ENCODE data around the gene LIN7C.
"Not testable (repeated sequence)": the region's sequence is repeated elsewhere in the genome, so short reads cannot be mapped to it uniquely, and the experiment has no call there.

The LIN7C gene

GRCh38 chr11:27468995-27469695, 37.4 kb downstream of the LIN7C start:
- no peak for DNase-seq

- no peak for DNase-seq
Observed at GRCh38 chr11:27468209-27468994, 38.2 kb downstream of the LIN7C start.

DNA sequence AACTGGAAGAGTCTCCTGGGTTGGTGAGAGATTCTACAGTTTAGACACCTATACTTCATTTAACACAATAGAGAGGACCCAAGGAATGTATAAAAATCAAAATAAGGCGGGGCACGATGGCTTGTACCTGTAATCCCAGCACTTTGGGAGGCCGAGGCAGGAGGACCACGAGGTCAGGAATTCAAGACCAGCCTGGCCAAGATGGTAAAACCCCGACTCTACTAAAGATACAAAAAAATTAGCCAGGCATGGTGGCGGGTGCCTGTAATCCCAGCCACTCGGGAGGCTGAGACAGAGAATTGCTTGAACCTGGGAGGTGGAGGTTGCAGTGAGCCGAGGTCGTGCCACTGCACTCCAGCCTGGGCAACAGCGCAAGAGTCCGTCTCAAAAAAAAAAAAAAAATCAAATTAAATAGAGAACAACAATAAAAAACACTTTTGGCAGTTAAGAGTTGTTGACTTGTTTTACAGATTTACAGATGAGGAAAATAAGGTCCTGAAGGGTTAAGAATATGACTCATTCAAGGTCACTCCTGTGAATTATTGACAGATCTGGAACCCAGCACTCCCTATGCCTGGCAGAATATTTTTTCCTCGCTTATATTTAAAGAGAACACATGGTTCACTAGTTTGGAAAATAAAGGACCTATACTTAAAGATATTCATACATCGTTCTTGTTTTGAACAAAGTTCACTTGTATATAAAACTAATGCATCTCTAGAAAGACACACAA, 39.2 kb downstream of the LIN7C start:
- no peak for DNase-seq

- no peak for DNase-seq
Observed at GRCh38 chr11:27466363-27466762, 40.2 kb downstream of the LIN7C start.

- no peak for DNase-seq
Observed at GRCh38 chr11:27465629-27466028, 40.9 kb downstream of the LIN7C start.

GRCh38 chr11:27464909-27465308, 41.7 kb downstream of the LIN7C start:
- no peak for DNase-seq

- no peak for DNase-seq
Observed at GRCh38 chr11:27464289-27464696, 42.3 kb downstream of the LIN7C start.

DNA sequence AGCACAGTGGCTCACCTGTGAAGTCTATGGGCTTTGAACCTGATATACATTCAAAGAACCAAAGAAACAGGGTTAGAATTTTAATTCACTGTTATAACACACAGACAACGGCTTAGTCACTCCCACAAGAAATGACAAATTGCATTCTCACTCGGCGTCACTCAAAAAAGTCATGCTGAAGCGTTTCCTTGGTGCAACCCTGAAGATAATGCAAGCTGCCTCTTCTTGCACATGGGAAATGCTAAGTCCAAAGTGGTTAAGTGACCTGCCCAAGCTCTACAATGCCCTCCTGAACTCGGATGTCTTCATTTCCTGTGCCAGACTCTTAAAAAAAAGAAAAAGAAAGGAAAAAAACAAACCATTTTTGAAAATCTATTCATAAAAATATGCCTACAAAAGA, 44.0 kb downstream of the LIN7C start:
- no peak for DNase-seq

GRCh38 chr11:27460158-27460978, 46.2 kb downstream of the LIN7C start:
- DNase-seq, result peak; percentile 1

- DNase-seq, result no peak
Observed at GRCh38 chr11:27459191-27459590, 47.4 kb downstream of the LIN7C start.

DNA sequence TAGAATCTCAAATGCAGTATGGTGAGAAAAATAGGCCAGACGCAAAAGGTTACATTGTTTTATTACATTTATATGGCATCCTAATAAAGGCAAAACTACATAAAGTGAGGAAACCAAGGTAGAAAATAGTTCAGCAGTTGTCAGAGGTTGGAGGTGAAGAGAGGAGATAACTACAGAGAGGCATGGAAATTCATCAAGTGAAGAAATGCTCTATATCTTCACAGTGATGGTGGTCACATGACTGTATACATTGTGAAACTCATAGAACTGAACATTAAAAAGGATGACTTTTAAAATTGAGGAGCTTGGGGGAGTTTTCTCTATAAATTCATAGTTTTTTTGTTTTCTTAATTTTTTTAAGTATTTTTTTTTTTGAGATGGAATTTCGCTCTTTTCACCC, 48.4 kb downstream of the LIN7C start:
- DNase-seq, result no peak

- no peak for DNase-seq
Observed at GRCh38 chr11:27456795-27457329, 49.7 kb downstream of the LIN7C start.

- no peak for DNase-seq
Observed at GRCh38 chr11:27456140-27456794, 50.3 kb downstream of the LIN7C start.

DNA sequence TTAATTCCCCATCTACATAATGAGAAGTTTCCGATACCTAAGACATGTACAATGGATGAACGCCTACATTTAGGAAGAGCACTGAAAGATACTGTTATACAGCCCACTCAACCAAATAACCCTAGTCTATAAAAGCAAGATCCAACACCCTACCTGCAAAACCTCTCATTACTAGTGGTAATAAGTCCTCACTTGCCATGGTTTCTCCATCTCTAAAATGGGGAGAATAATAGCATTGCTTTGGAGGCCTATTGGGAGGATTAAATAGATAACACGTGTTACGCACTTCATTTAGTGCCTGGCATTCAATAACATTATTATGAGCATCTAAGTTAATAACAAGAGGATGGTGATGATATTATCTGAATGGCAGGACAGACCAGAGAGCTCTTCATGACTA, 50.9 kb downstream of the LIN7C start:
- no peak for DNase-seq

GRCh38 chr11:27453701-27454100, 52.9 kb downstream of the LIN7C start:
- DNase-seq, result no peak

- DNase-seq, result no peak
Observed at GRCh38 chr11:27452147-27452546, 54.4 kb downstream of the LIN7C start.

- DNase-seq, result no peak
Observed at GRCh38 chr11:27451244-27451965, 55.2 kb downstream of the LIN7C start.

- not testable (repeated sequence) for DNase-seq
Observed at GRCh38 chr11:27448184-27448540, 58.4 kb downstream of the LIN7C start.

GRCh38 chr11:27447288-27448183, 59.0 kb downstream of the LIN7C start:
- DNase-seq, result no peak

DNA sequence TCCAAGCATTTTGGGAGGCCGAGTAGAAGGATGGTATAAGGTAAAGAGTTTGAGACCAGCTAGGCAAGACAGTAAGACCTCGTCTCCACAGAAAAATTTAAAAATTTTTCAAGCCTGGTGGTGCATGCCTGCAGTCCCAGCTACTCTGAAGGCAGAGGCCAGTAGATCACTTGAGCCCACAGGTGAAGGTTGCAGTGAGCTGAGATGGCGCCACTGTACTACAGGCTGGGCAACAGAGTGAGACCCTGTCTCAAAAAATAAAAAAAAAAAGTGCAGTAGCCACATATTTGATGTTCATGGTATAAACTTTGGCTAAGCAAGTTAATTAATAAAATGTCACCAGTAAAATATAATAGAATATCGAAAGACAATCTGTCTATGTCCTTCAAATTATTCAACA, 60.9 kb downstream of the LIN7C start:
- no peak for DNase-seq

Data from NCI-H82 (cell line).